Prostate gland (tissue), 2 donors: ENCODE measurements around the gene TTC33. TPM values are rescaled to one million over a fixed set of nuclear protein-coding genes. Genes with fewer than 3 reads are reported as not detected.
"Not testable (repeated sequence)": the region's sequence is repeated elsewhere in the genome, so short reads cannot be mapped to it uniquely, and the experiment has no call there.

Experiments used
- DNase-seq: peaks from one replicate; pipeline ENCODE4 v3.0.0-alpha.2; 2019; ENCODE audit warnings: low spot score
- H3K27ac ChIP-seq, 2 donors: fragments of 200-600 bp; sonication (generic); 2 replicates each; pipeline ENCODE4 v1.5.1; 2017 to 2019
- H3K27me3 ChIP-seq: fragments of 200-600 bp; sonication (generic); replicated peaks from 2 replicates; pipeline ENCODE4 v1.5.1; 2019; ENCODE audit not compliant: insufficient read depth
- H3K36me3 ChIP-seq, 2 donors: fragments of 200-600 bp; sonication (generic); 1 replicate in 1 of 2; 2 replicates in 1 of 2; pipeline versions ENCODE4 v1.5.1 to v1.8.1; 2017 to 2019
- H3K4me1 ChIP-seq: fragments of 200-600 bp; sonication (generic); replicated peaks from 2 replicates; pipeline ENCODE4 v1.5.1; 2019
- H3K4me3 ChIP-seq, 2 donors: fragments of 200-600 bp; sonication (generic); 2 replicates each; pipeline ENCODE4 v1.5.1; 2017 to 2019
- H3K9me3 ChIP-seq: fragments of 200-600 bp; sonication (generic); 2 replicates; pipeline ENCODE4 v1.5.1; 2017
- CTCF ChIP-seq, 4 experiments: fragments of 200-600 bp in 2 of 4; fragments of 450-650 bp in 2 of 4; sonication (generic) in 2 of 4; IDR thresholded peaks; 1 replicate in 3 of 4; 2 replicates in 1 of 4; pipeline ENCODE4 v1.5.1; 2016 to 2019; ENCODE audit warnings: antibody characterized with exemption in 4 of 4, mild to moderate bottlenecking in 2 of 4, moderate library complexity in 2 of 4
- POLR2A ChIP-seq: fragments of 450-650 bp; IDR thresholded peaks from one replicate; pipeline ENCODE4 v1.6.1; 2016; ENCODE audit warnings: antibody characterized with exemption, mild to moderate bottlenecking
- POLR2AphosphoS5 ChIP-seq: sonication (generic); formaldehyde crosslinking; IDR thresholded peaks from one replicate; pipeline ENCODE4 v1.6.1; 2017; ENCODE audit warnings: antibody characterized with exemption
- WGBS: methylation state at CpG from one replicate; pipeline ENCODE4 v1.1.5; 2018; 5-methylcytosine and 5-hydroxymethylcytosine counted together
- intact Hi-C: fragments of 100-400 bp; cut with DNase I; formaldehyde crosslinking; loops from one replicate; pipeline ENCODE4 v1.14.2; 2022
- total RNA-seq, 2 donors: library from RNA; depleted of rRNA; stranded (reverse); fragments of >200 nt; gene quantifications; one replicate each; pipeline ENCODE4 v1.1.0, GENCODE V29; 2016

TTC33 gene
- total RNA-seq, 2 donors from 2014 or later = 11.9 to 17.6 TPM

GRCh38 chr5:40656766-40657165 lies 99.0 kb downstream of the TTC33 start:
- Histone ChIP-seq H3K27me3 (no peaks in the 10 kb centered on the region), H3K36me3 (no peaks in the 10 kb centered on the region), H3K4me1 (no peaks in the 10 kb centered on the region), H3K9me3 (no peaks in the 10 kb centered on the region), H3K27ac (no peak overlapping the region), H3K4me3 (no peak overlapping the region)
- no peak for TF ChIP-seq CTCF (IDR thresholded peaks at IDR 0.05)
- no peak for TF ChIP-seq POLR2AphosphoS5
- no peak for TF ChIP-seq POLR2A
- DNase-seq = no peak
- intact Hi-C loops = no loop called here

GRCh38 chr5:40656091-40656490 lies 99.7 kb downstream of the TTC33 start:
- intact Hi-C loops, H3K36me3 ChIP-seq, DNase-seq, H3K27me3 ChIP-seq, H3K27ac ChIP-seq, H3K4me3 ChIP-seq, H3K9me3 ChIP-seq, H3K4me1 ChIP-seq: not testable (repeated sequence)

GRCh38 chr5:40655138-40655537 lies 100.6 kb downstream of the TTC33 start:
- no peak for DNase-seq
- TF ChIP-seq POLR2A (no peak), CTCF (IDR thresholded peaks at IDR 0.05) (no peak), POLR2AphosphoS5 (no peak)
- no peaks in the 10 kb centered on the region for H3K27me3 ChIP-seq
- H3K27ac ChIP-seq = no peak overlapping the region
- H3K36me3 ChIP-seq = no peaks in the 10 kb centered on the region
- no peak overlapping the region for H3K4me3 ChIP-seq
- WGBS = 84% methylated on average over 2 of the region's 2 CpGs
- no peaks in the 10 kb centered on the region for H3K9me3 ChIP-seq
- H3K4me1 ChIP-seq = no peaks in the 10 kb centered on the region
- intact Hi-C loops = no loop called here

- 76% methylated on average over 4 of the region's 4 CpGs for WGBS
- TF ChIP-seq POLR2AphosphoS5 (no peak), POLR2A (no peak), CTCF (IDR thresholded peaks at IDR 0.05) (no peak)
These were observed 101.3 kb downstream of the TTC33 start for GRCh38 chr5:40654377-40654991.

GRCh38 chr5:40653221-40654022 lies 102.3 kb downstream of the TTC33 start:
- TF ChIP-seq POLR2AphosphoS5 (no peak), CTCF (IDR thresholded peaks at IDR 0.05) (no peak), POLR2A (no peak)
- DNase-seq = no peak
- H3K36me3 ChIP-seq = no peaks in the 10 kb centered on the region
- WGBS = 95% methylated on average over 4 of the region's 4 CpGs
- no peaks in the 10 kb centered on the region for H3K27me3 ChIP-seq
- H3K4me3 ChIP-seq = no peak overlapping the region
- intact Hi-C loops = no loop called here
- no peaks in the 10 kb centered on the region for H3K4me1 ChIP-seq
- no peaks in the 10 kb centered on the region for H3K9me3 ChIP-seq
- H3K27ac ChIP-seq = no peak overlapping the region

More at GRCh38 chr5:40654377-40654991, 101.3 kb downstream of the TTC33 start:
- no peak for DNase-seq
- H3K9me3 ChIP-seq = no peaks in the 10 kb centered on the region
- H3K27ac ChIP-seq = no peak overlapping the region
- H3K4me3 ChIP-seq = no peak overlapping the region
- no peaks in the 10 kb centered on the region for H3K36me3 ChIP-seq
- no peaks in the 10 kb centered on the region for H3K27me3 ChIP-seq
- H3K4me1 ChIP-seq = no peaks in the 10 kb centered on the region
- intact Hi-C loops = no loop called here
